CD4-positive, alpha-beta T cell (primary cell): Measurements from ENCODE around the gene TNRC18. TPM values are rescaled to one million over a fixed set of nuclear protein-coding genes. Genes with fewer than 3 reads are reported as not detected.
A peak's percentile ranks its signal among the peaks of the same experiment; 100 is the strongest.

Source experiments
- ATAC-seq: fragments of 200-7000 bp; cut with Tn5 transposase; one replicate; pipeline ENCODE4 v1.10.0; 2022; ENCODE audit warnings: mild to moderate bottlenecking; ENCODE audit not compliant: poor library complexity
- CTCF ChIA-PET: fragments of 350-600 bp; sonication (Branson Sonifier 250); formaldehyde crosslinking; loops from one replicate; lab custom pipeline; 2021; ENCODE audit warnings: antibody characterized with exemption, inconsistent platforms; lab: Charles Lee
- POLR2A ChIA-PET: fragments of 350-600 bp; sonication (Branson Sonifier 250); formaldehyde crosslinking; loops from one replicate; lab custom pipeline; 2021; ENCODE audit warnings: antibody characterized with exemption, inconsistent platforms; lab: Charles Lee
- DNase-seq, 14 experiments: peaks; one replicate each; pipeline ENCODE4 v3.0.0-alpha.2; 2013 to 2020; ENCODE audit warnings: mixed read lengths in 2 of 14
- H3K27ac ChIP-seq, 2 donors: one replicate each; pipeline versions ENCODE4 v1.5.1 to v1.7.0; 2013; ENCODE audit warnings: low read length in 2 of 2, low read depth in 1 of 2, mild to moderate bottlenecking in 1 of 2
- H3K27me3 ChIP-seq, 2 experiments: 1 replicate in 1 of 2; 2 replicates in 1 of 2; pipeline versions ENCODE4 v1.6.1 to v1.7.0; 2013; ENCODE audit warnings: low read length in 2 of 2, control low read depth in 1 of 2, mild to moderate bottlenecking in 1 of 2, moderate library complexity in 1 of 2; ENCODE audit not compliant: insufficient read depth in 2 of 2, control insufficient read depth in 1 of 2
- H3K36me3 ChIP-seq: one replicate; pipeline ENCODE4 v1.6.1; 2013; ENCODE audit warnings: low read length, control low read depth; ENCODE audit not compliant: insufficient read depth
- H3K4me1 ChIP-seq: one replicate; pipeline ENCODE4 v1.6.1; 2013; ENCODE audit warnings: low read length, control low read depth; ENCODE audit not compliant: insufficient read depth
- H3K4me3 ChIP-seq: one replicate; pipeline ENCODE4 v1.5.1; 2013; ENCODE audit warnings: mild to moderate bottlenecking, low read length, moderate library complexity
- H3K9me3 ChIP-seq, 2 experiments: 1 replicate in 1 of 2; 2 replicates in 1 of 2; pipeline versions ENCODE4 v1.6.1 to v1.7.0; 2013; ENCODE audit warnings: low read length in 2 of 2, mild to moderate bottlenecking in 2 of 2, control low read depth in 1 of 2, moderate library complexity in 1 of 2; ENCODE audit not compliant: control insufficient read depth in 1 of 2, insufficient read depth in 1 of 2
- H3K27ac Mint-ChIP-seq: one replicate; pipeline ENCODE4 v1.8.0; 2020; ENCODE audit warnings: mixed read lengths
- H3K27me3 Mint-ChIP-seq: one replicate; pipeline ENCODE4 v1.8.0; 2021; ENCODE audit warnings: mixed read lengths
- H3K36me3 Mint-ChIP-seq: one replicate; pipeline ENCODE4 v1.8.0; 2021; ENCODE audit warnings: low read depth, mixed read lengths
- H3K4me1 Mint-ChIP-seq: one replicate; pipeline ENCODE4 v1.8.0; 2021; ENCODE audit warnings: low read depth, mixed read lengths
- H3K4me3 Mint-ChIP-seq: one replicate; pipeline ENCODE4 v1.8.0; 2020; ENCODE audit warnings: mild to moderate bottlenecking, mixed read lengths
- H3K9me3 Mint-ChIP-seq: one replicate; pipeline ENCODE4 v1.8.0; 2020; ENCODE audit warnings: mixed read lengths
- CTCF ChIP-seq: fragments of 200-600 bp; IDR thresholded peaks from one replicate; pipeline ENCODE4 v1.8.0; 2022; ENCODE audit warnings: antibody characterized with exemption, mild to moderate bottlenecking
- intact Hi-C, 2 experiments: fragments of 100-400 bp; cut with DNase I in 1 of 2; cut with micrococcal nuclease in 1 of 2; formaldehyde crosslinking; loops; one replicate each; pipeline versions ENCODE4 v1.15.1 to v1.9.0; 2023 to 2025; cut with DNase I, micrococcal nuclease
- total RNA-seq, 174 experiments: library from RNA in 2 of 174; stranded (reverse) in 2 of 174; gene quantifications; one replicate each; pipeline ENCODE4 v1.2.3 and lab custom pipeline; 2021 to 2026

The TNRC18 gene
- total RNA-seq, 2 experiments from 2014 or later: 69.9 TPM

GRCh38 chr7:5377816-5378215 lies 45.8 kb downstream of the TNRC18 start:
- Mint-ChIP-seq H3K27me3 (no peaks in the 10 kb centered on the region), H3K36me3 (peaks cover 29% of the 10 kb centered on the region), H3K4me3 (no peak overlapping the region), H3K4me1 (peaks cover 12% of the 10 kb centered on the region), H3K9me3 (no peaks in the 10 kb centered on the region), H3K27ac (no peak overlapping the region)
- no peak overlapping the region for H3K4me3 ChIP-seq
- DNase-seq (no peak), ATAC-seq (no peak)
- H3K27ac ChIP-seq: no peak overlapping the region
- intact Hi-C loops: no loop called here
- H3K9me3 ChIP-seq: no peaks in the 10 kb centered on the region
- POLR2A ChIA-PET: interaction anchor here (1.6 kb wide), 1 partner anchor 19 kb away, joined by 3 read pairs; no protein-coding TSS in a partner anchor
- CTCF ChIA-PET: no interaction called here
- TF ChIP-seq CTCF: no peak
- peaks cover 56% of the 10 kb centered on the region for H3K36me3 ChIP-seq
- H3K27me3 ChIP-seq: no peaks in the 10 kb centered on the region
- H3K4me1 ChIP-seq: peaks cover 35% of the 10 kb centered on the region

- Histone ChIP-seq H3K4me1 (peaks cover 29% of the 10 kb centered on the region), H3K36me3 (peaks cover 56% of the 10 kb centered on the region), H3K9me3 (no peaks in the 10 kb centered on the region), H3K27me3 (no peaks in the 10 kb centered on the region), H3K27ac (no peak overlapping the region), H3K4me3 (no peak overlapping the region)
- ATAC-seq: no peak
- ChIA-PET CTCF (no interaction called here), POLR2A (no interaction called here)
- Mint-ChIP-seq H3K4me1 (peaks cover 9% of the 10 kb centered on the region), H3K27me3 (no peaks in the 10 kb centered on the region), H3K36me3 (peaks cover 33% of the 10 kb centered on the region), H3K27ac (no peak overlapping the region), H3K4me3 (no peak overlapping the region), H3K9me3 (no peaks in the 10 kb centered on the region)
- intact Hi-C loops: no loop called here
- DNase-seq: peak in 1 of 14 experiments; percentile 11
- no peak for TF ChIP-seq CTCF
These were observed 46.4 kb downstream of the TNRC18 start for GRCh38 chr7:5377279-5377678.

GRCh38 chr7:5375925-5376324 lies 47.7 kb downstream of the TNRC18 start:
- H3K4me3 Mint-ChIP-seq: no peak overlapping the region
- intact Hi-C loops: no loop called here
- Histone ChIP-seq H3K4me1 (peaks cover 18% of the 10 kb centered on the region), H3K9me3 (no peaks in the 10 kb centered on the region), H3K27me3 (no peaks in the 10 kb centered on the region), H3K36me3 (peaks cover 67% of the 10 kb centered on the region), H3K27ac (no peak overlapping the region), H3K4me3 (no peak overlapping the region)
- peaks cover 40% of the 10 kb centered on the region for H3K36me3 Mint-ChIP-seq
- DNase-seq (peak in 9 of 14 experiments; percentile 3 to 53 (median 32)), ATAC-seq (peak; percentile 82)
- POLR2A ChIA-PET: interaction anchor here (1.7 kb wide), 1 partner anchor 21 kb away, joined by 9 read pairs; no protein-coding TSS in a partner anchor
- peaks cover 5% of the 10 kb centered on the region for H3K4me1 Mint-ChIP-seq
- H3K27me3 Mint-ChIP-seq: no peaks in the 10 kb centered on the region
- H3K27ac Mint-ChIP-seq: no peak overlapping the region
- H3K9me3 Mint-ChIP-seq: no peaks in the 10 kb centered on the region
- CTCF ChIA-PET: interaction anchor here (1.1 kb wide), 1 partner anchor 10 kb away, joined by 5 read pairs; no protein-coding TSS in a partner anchor
- no peak for TF ChIP-seq CTCF
